Mesendoderm (in vitro differentiated cells): Measurements from ENCODE around the gene CD44.

Experiments used
- DNase-seq: peaks from one replicate; pipeline ENCODE4 v3.0.0; 2013
- H2AK5ac ChIP-seq: 2 replicates; pipeline ENCODE4 v1.6.1; 2013; ENCODE audit warnings: low read length, inconsistent platforms
- H2BK120ac ChIP-seq: 2 replicates; pipeline ENCODE4 v1.6.1; 2013; ENCODE audit warnings: low read depth, mild to moderate bottlenecking, low read length, moderate library complexity, mixed read lengths
- H2BK15ac ChIP-seq: replicated peaks from 2 replicates; pipeline ENCODE4 v1.6.1; 2013; ENCODE audit warnings: low read depth, mild to moderate bottlenecking, moderate library complexity
- H2BK5ac ChIP-seq: 2 replicates; pipeline ENCODE4 v1.6.1; 2013; ENCODE audit warnings: low read length, inconsistent platforms
- H3K18ac ChIP-seq: 2 replicates; pipeline ENCODE4 v1.6.1; 2013; ENCODE audit warnings: mild to moderate bottlenecking, low read length, mixed read lengths
- H3K23ac ChIP-seq: one replicate; pipeline ENCODE4 v1.6.1; 2013; ENCODE audit warnings: low read length
- H3K27ac ChIP-seq: 2 replicates; pipeline ENCODE4 v1.5.1; 2013; ENCODE audit warnings: low read depth, mild to moderate bottlenecking, inconsistent platforms, low read length, moderate library complexity
- H3K27me3 ChIP-seq: 2 replicates; pipeline ENCODE4 v1.6.1; 2013; ENCODE audit warnings: low read length, control low read depth, mild to moderate bottlenecking, inconsistent platforms; ENCODE audit not compliant: insufficient read depth, poor library complexity
- H3K36me3 ChIP-seq: 2 replicates; pipeline ENCODE4 v1.6.1; 2013; ENCODE audit warnings: low read length, inconsistent platforms; ENCODE audit not compliant: control insufficient read depth, insufficient read depth
- H3K4ac ChIP-seq: one replicate; pipeline ENCODE4 v1.6.1; 2013; ENCODE audit warnings: low read depth, mild to moderate bottlenecking, low read length, moderate library complexity
- H3K4me1 ChIP-seq: 2 replicates; pipeline ENCODE4 v1.6.1; 2013; ENCODE audit warnings: low read depth, low read length, inconsistent platforms; ENCODE audit not compliant: control insufficient read depth
- H3K4me2 ChIP-seq: 2 replicates; pipeline ENCODE4 v1.6.1; 2013; ENCODE audit warnings: low read length
- H3K4me3 ChIP-seq: 2 replicates; pipeline ENCODE4 v1.5.1; 2013; ENCODE audit warnings: mild to moderate bottlenecking, low read length
- H3K56ac ChIP-seq: one replicate; pipeline ENCODE4 v1.6.1; 2013; ENCODE audit warnings: low read length
- H3K79me1 ChIP-seq: 2 replicates; pipeline ENCODE4 v1.6.1; 2013; ENCODE audit warnings: low read length, inconsistent platforms
- H3K79me2 ChIP-seq: 2 replicates; pipeline ENCODE4 v1.6.1; 2013; ENCODE audit warnings: mild to moderate bottlenecking, low read length; ENCODE audit not compliant: control insufficient read depth, insufficient read depth
- H3K9ac ChIP-seq: 2 replicates; pipeline ENCODE4 v1.6.1; 2013; ENCODE audit warnings: low read length, inconsistent platforms
- H4K5ac ChIP-seq: one replicate; pipeline ENCODE4 v1.6.1; 2013; ENCODE audit warnings: low read length
- H4K8ac ChIP-seq: one replicate; pipeline ENCODE4 v1.6.1; 2013; ENCODE audit warnings: low read depth, mild to moderate bottlenecking, control low read depth, low read length, moderate library complexity
- WGBS: extraction: QIAGEN DNeasy Blood & Tissue Kit; methylation state at CpG from one replicate; pipeline ENCODE4 v1.1.7; 2013; ENCODE audit warnings: low lambda C conversion rate, missing lambda C conversion rate; ENCODE audit not compliant: insufficient coverage; ENCODE audit errors: extremely low coverage; 5-methylcytosine and 5-hydroxymethylcytosine counted together

CD44 gene

DNA sequence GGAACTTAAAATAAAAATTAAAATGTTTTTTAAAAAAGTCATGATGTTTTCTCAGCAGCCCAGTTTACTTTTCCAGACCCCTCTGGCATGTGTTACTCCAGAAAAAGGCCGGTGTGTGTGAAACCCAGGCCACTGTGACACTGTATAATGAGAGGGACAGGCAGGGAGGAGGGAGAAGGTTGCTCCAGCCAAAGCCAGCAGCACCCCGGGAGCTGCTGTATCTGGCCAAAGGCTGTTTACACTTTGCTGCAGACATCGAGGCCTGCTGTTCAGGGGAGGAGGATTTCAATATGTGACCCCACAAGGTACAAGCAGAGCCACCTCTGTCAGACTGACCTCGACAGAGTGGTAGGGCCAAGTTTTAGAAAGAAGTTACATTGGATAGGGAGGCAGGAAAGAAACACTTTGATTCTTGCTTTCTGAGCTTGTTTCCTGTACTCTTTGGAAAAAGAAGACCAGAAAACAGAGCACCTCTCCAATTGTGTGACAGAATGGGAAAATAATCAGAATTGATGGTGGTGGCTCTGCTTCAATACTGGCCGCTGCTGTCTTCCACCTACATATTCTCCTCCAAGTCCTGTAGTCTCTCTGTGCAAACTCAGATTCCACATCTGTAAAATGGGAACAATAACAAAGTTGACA, 41.0 kb upstream of the CD44 start:
- Histone ChIP-seq H3K79me1 (no peaks in the 10 kb centered on the region), H3K4me1 (no peaks in the 10 kb centered on the region), H2BK120ac (no peak overlapping the region), H3K4me3 (no peak overlapping the region), H4K8ac (no peak overlapping the region), H3K4me2 (no peak overlapping the region), H2BK5ac (no peak overlapping the region), H4K5ac (no peak overlapping the region), H2AK5ac (no peak overlapping the region), H3K23ac (no peak overlapping the region), H3K56ac (no peak overlapping the region), H3K9ac (no peak overlapping the region), H3K18ac (no peak overlapping the region), H2BK15ac (no peak overlapping the region), H3K4ac (no peak overlapping the region), H3K36me3 (no peaks in the 10 kb centered on the region), H3K27ac (no peak overlapping the region), H3K27me3 (no peaks in the 10 kb centered on the region), H3K79me2 (no peaks in the 10 kb centered on the region)
- no peak for DNase-seq
- no CpG with 5 or more reads among the region's 5 CpGs for WGBS

DNA sequence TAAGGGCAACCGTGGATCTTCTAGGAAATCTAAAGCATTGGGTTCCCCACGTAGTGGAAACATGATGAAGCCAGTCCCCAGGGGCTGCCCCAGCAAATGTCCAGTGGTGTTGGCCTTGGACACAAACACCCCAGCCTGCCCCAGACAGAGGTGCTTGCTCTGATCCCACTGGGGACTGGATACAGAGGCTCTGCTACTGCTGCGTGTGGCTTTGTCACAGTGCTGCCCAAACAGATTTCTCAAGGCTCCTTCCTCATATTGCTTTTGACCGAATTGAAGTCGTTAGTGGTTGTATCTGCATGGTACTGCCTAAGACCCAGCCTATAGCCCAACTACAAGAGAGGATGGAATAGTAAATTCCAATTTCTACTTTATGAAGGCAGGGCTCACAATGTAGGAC, 40.1 kb upstream of the CD44 start:
- Histone ChIP-seq H3K23ac (no peak overlapping the region), H3K27ac (no peak overlapping the region), H2BK5ac (no peak overlapping the region), H2BK120ac (no peak overlapping the region), H3K4me2 (no peak overlapping the region), H3K4ac (no peak overlapping the region), H3K4me1 (no peaks in the 10 kb centered on the region), H3K27me3 (no peaks in the 10 kb centered on the region), H4K5ac (no peak overlapping the region), H3K56ac (no peak overlapping the region), H3K36me3 (no peaks in the 10 kb centered on the region), H2AK5ac (no peak overlapping the region), H3K79me2 (no peaks in the 10 kb centered on the region), H3K4me3 (no peak overlapping the region), H3K9ac (no peak overlapping the region), H3K18ac (no peak overlapping the region), H2BK15ac (no peak overlapping the region), H3K79me1 (no peaks in the 10 kb centered on the region), H4K8ac (no peak overlapping the region)
- DNase-seq, result no peak
- no CpG with 5 or more reads among the region's 5 CpGs for WGBS

DNA sequence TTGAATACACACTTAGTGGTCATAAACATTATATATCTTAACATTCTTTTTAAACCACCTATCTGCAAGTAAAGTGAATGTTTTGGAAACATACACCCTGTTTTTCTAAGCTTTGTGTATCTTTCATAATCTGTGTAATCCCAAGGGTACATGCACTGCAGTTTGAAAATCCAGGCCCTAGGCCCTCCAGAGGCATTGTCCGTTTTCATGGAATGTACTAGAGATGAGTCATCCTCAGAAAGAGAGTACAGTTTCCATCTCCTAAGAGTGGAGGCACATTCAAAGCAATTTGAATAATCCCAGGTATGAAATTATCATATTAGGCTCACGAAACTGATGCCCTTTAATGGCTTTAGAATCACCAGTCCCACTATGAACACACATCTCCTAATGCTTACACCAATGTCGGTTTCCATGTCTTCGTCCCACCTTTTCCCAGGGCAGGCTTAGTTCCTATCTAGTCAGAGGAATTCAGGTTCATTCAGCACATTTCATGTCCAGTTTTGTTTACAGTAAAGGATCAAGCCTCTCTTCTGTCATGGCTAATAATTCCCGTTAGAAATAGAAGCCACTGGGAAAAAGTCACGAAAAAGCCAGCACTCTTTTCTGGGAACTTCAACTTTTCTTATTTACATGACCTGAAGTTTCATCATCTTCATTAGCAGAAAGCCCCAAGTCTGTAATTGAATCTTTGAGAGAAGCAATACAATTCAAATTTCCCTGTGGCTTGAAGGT, 39.5 kb upstream of the CD44 start:
- Histone ChIP-seq H2BK15ac (no peak overlapping the region), H2AK5ac (no peak overlapping the region), H4K5ac (no peak overlapping the region), H3K36me3 (no peaks in the 10 kb centered on the region), H3K18ac (no peak overlapping the region), H3K4me3 (no peak overlapping the region), H3K27me3 (no peaks in the 10 kb centered on the region), H3K4me1 (no peaks in the 10 kb centered on the region), H3K9ac (no peak overlapping the region), H3K4me2 (no peak overlapping the region), H3K27ac (no peak overlapping the region), H3K79me2 (no peaks in the 10 kb centered on the region), H2BK5ac (no peak overlapping the region), H3K23ac (no peak overlapping the region), H3K79me1 (no peaks in the 10 kb centered on the region), H3K56ac (no peak overlapping the region), H2BK120ac (no peak overlapping the region), H4K8ac (no peak overlapping the region), H3K4ac (no peak overlapping the region)
- WGBS, result no CpG with 5 or more reads among the region's 6 CpGs
- no peak for DNase-seq

DNA sequence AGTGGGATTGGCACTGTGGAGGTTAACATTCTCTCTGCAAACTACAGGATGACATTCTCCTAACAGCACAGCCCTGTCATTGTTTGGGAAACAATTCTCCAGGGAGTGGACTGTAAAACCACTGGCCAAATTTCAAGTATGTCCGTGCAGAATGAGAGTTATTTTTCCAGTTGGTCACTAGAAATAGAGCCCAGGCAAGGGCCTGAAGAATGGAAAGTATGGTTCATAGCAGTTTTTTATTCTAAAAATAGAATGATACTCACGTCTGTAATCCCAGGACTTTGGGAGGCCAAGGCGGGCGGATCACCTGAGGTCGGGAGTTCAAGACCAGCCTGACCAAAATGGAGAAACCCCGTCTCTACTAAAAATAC, 39.0 kb upstream of the CD44 start:
- H3K18ac ChIP-seq, result no peak overlapping the region
- no peak overlapping the region for H3K4me3 ChIP-seq
- H3K9ac ChIP-seq, result no peak overlapping the region
- no peak overlapping the region for H3K23ac ChIP-seq
- H3K4me1 ChIP-seq, result no peaks in the 10 kb centered on the region
- no peaks in the 10 kb centered on the region for H3K79me1 ChIP-seq
- no peak overlapping the region for H2BK15ac ChIP-seq
- no peak overlapping the region for H2AK5ac ChIP-seq
- H2BK120ac ChIP-seq, result no peak overlapping the region
- no peak overlapping the region for H2BK5ac ChIP-seq
- H3K79me2 ChIP-seq, result no peaks in the 10 kb centered on the region
- H3K27ac ChIP-seq, result no peak overlapping the region
- H3K36me3 ChIP-seq, result no peaks in the 10 kb centered on the region
- no peak overlapping the region for H4K5ac ChIP-seq
- no peak overlapping the region for H3K4ac ChIP-seq
- WGBS, result no CpG with 5 or more reads among the region's 6 CpGs
- H4K8ac ChIP-seq, result no peak overlapping the region
- no peak for DNase-seq
- no peak overlapping the region for H3K4me2 ChIP-seq
- no peaks in the 10 kb centered on the region for H3K27me3 ChIP-seq
- no peak overlapping the region for H3K56ac ChIP-seq

DNA sequence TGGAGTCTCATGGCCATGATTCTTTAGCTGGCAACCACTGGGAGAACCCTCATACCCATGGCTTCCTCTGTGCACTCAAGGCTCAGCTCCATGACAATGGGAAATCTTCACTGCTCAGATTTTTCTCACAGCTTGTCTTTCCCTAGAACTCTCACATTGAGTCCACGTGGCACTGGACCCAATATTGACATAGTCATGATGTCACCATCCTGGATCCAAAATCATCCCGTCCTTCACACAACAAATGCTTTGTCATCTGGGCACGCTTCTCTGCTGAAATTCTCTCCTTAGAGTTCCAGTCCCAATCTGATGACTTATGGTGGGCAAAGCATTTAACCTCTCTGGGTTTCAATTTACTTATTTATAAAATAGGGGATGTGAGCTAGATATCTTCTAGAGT, 37.7 kb upstream of the CD44 start:
- H3K4ac ChIP-seq, result no peak overlapping the region
- H3K9ac ChIP-seq, result no peak overlapping the region
- H3K27me3 ChIP-seq, result no peaks in the 10 kb centered on the region
- no peaks in the 10 kb centered on the region for H3K36me3 ChIP-seq
- no peak overlapping the region for H3K4me2 ChIP-seq
- no peak overlapping the region for H3K56ac ChIP-seq
- no peak for DNase-seq
- no peak overlapping the region for H3K4me3 ChIP-seq
- H3K79me1 ChIP-seq, result no peaks in the 10 kb centered on the region
- H2AK5ac ChIP-seq, result no peak overlapping the region
- no peak overlapping the region for H4K5ac ChIP-seq
- no peak overlapping the region for H3K23ac ChIP-seq
- WGBS, result no CpG with 5 or more reads among the region's 3 CpGs
- H2BK120ac ChIP-seq, result no peak overlapping the region
- H2BK5ac ChIP-seq, result no peak overlapping the region
- H2BK15ac ChIP-seq, result no peak overlapping the region
- H4K8ac ChIP-seq, result no peak overlapping the region
- H3K4me1 ChIP-seq, result no peaks in the 10 kb centered on the region
- no peak overlapping the region for H3K27ac ChIP-seq
- H3K18ac ChIP-seq, result no peak overlapping the region
- H3K79me2 ChIP-seq, result no peaks in the 10 kb centered on the region

DNA sequence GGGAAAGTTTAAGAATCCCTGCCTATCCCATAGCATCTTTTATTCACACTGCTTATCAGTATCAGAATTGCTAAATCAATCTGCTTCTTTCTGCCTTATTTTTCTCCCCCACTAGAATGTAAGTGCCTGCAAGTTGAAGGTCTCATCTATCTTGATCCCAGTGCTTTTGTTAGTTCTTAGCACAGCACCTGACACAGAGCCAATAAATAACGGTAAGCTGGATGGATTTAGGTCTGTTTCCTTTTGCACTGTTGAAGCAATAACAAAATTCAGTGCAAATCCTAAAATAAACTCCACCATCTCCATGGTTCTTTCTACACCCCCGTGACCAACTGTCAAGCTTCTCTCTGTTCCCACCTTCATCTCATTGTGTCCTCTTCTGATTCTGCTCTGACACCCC, 36.7 kb upstream of the CD44 start:
- Histone ChIP-seq H3K9ac (no peak overlapping the region), H4K5ac (no peak overlapping the region), H3K4me1 (no peaks in the 10 kb centered on the region), H2BK15ac (no peak overlapping the region), H3K18ac (no peak overlapping the region), H3K27me3 (no peaks in the 10 kb centered on the region), H3K27ac (no peak overlapping the region), H3K4me3 (no peak overlapping the region), H3K36me3 (no peaks in the 10 kb centered on the region), H3K4ac (no peak overlapping the region), H2AK5ac (no peak overlapping the region), H3K79me2 (no peaks in the 10 kb centered on the region), H2BK120ac (no peak overlapping the region), H2BK5ac (no peak overlapping the region), H4K8ac (no peak overlapping the region), H3K79me1 (no peaks in the 10 kb centered on the region), H3K56ac (no peak overlapping the region), H3K23ac (no peak overlapping the region), H3K4me2 (no peak overlapping the region)
- no peak for DNase-seq
- WGBS, result no CpG with 5 or more reads among the region's 2 CpGs
